PFSK-1 (cell line): Measurements from ENCODE around the gene NRSN2.

Experiments used
- POLR2AphosphoS5 ChIP-seq: IDR thresholded peaks from 2 replicates; pipeline ENCODE4 v1.6.1; 2012; ENCODE audit warnings: low read depth, mild to moderate bottlenecking, control low read depth, low read length, moderate library complexity
- TAF1 ChIP-seq: IDR thresholded peaks from 2 replicates; pipeline ENCODE4 v1.6.1; 2012; ENCODE audit warnings: low read length, control low read depth, borderline replicate concordance; ENCODE audit not compliant: insufficient read depth

DNA sequence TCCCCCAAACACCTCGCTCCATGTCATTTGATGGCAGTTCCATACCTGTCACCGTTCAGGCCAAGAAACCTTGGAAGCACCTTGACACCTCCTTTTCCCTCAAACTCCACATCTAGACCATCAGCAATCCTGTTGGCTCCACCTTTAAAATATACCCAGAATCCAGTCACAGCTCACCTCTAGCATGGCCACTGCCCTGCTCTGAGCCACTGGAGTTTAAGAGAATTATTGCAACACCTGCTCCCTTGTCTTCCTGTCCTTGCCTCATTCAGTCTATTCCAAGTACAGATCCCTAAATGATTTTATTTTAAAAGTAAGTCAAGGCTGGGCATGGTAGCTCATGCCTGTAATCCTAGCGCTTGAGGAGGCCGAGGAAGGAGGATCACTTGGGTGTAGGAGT is 22.0 kb downstream of the NRSN2 start:
- TF ChIP-seq POLR2AphosphoS5 (no peak), TAF1 (no peak)
